ENCODE data around the gene OR52E8. TPM values are rescaled to one million over a fixed set of nuclear protein-coding genes. Genes with fewer than 3 reads are reported as not detected.

OR52E8 gene
- total RNA-seq, 2 donors from 2014 or later, result not detected

- DNase-seq (ENCODE audit: low spot score), result no peak
- intact Hi-C loops (cut with DNase I), result no loop called here
Measured at GRCh38 chr11:5809905-5810795, 47.3 kb downstream of the OR52E8 start.

GRCh38 chr11:5809122-5809519, 48.4 kb downstream of the OR52E8 start:
- DNase-seq (ENCODE audit: low spot score), result no peak
- intact Hi-C loops (cut with DNase I), result no loop called here

GRCh38 chr11:5808500-5809121, 48.9 kb downstream of the OR52E8 start, which contains the start of gene OR52N2:
Gene OR52N2, plus strand, starts transcription at chr11:5808924. Its CDS starts 11,412 bp downstream, at chr11:5820336.
- DNase-seq (ENCODE audit: low spot score), result peak; percentile 80
- intact Hi-C loops (cut with DNase I), result no loop called here

GRCh38 chr11:5807580-5807979, 49.9 kb downstream of the OR52E8 start:
- no peak for DNase-seq (ENCODE audit: low spot score)
- intact Hi-C loops (cut with DNase I), result no loop called here

Other genes starting within 250 kb of the OR52E8 start
- gene TRIM34, start 232.7 kb downstream of the OR52E8 start, total RNA-seq, result 1 to 10 TPM; 4.1 to 4.5 TPM
- gene TRIM5, start 172.6 kb downstream of the OR52E8 start, total RNA-seq, result 10 to 100 TPM; 18.1 to 20.2 TPM
- 10 to 100 TPM; 40.7 to 60.4 TPM for gene TRIM22, start 167.9 kb downstream of the OR52E8 start, total RNA-seq
- gene OR56B1, start 121.2 kb downstream of the OR52E8 start, total RNA-seq, result under 1 TPM in 1 of 2 donors, not detected in 1; 0.19 TPM
- gene OR52N4, start 103.4 kb downstream of the OR52E8 start, total RNA-seq, result under 1 TPM in 1 of 2 donors, not detected in 1; 0.24 TPM
- gene OR52N5, start 74.3 kb downstream of the OR52E8 start, total RNA-seq, result not detected
- not detected for gene OR52N1, start 66.4 kb downstream of the OR52E8 start, total RNA-seq
- not detected for gene OR52N2, start 48.8 kb downstream of the OR52E8 start, total RNA-seq
- gene OR52E6, start 15.8 kb downstream of the OR52E8 start, total RNA-seq, result not detected
- not detected for gene OR52E4, start 22.9 kb upstream of the OR52E8 start, total RNA-seq
- not detected for gene OR52E5, start 35.5 kb upstream of the OR52E8 start, total RNA-seq
- gene OR56A3, start 84.6 kb upstream of the OR52E8 start, total RNA-seq, result not detected
- not detected for gene OR56A5, start 110.8 kb upstream of the OR52E8 start, total RNA-seq
- not detected for gene OR52L1, start 129.3 kb upstream of the OR52E8 start, total RNA-seq
- gene OR56A4, start 149.3 kb upstream of the OR52E8 start, total RNA-seq, result not detected
- under 1 TPM in 1 of 2 donors, not detected in 1; 0.05 TPM for gene OR56A1, start 173.1 kb upstream of the OR52E8 start, total RNA-seq
- gene OR56B4, start 250.0 kb upstream of the OR52E8 start, total RNA-seq, result not detected